ENCODE measurements around the gene KHDC4.

The KHDC4 gene

GRCh38 chr1:155934097-155934935 is at the start of gene KHDC4:
TSS of gene KHDC4 (minus strand) at chr1:155934413. CDS start at chr1:155934373, 40 bp downstream.
- peak; percentile 99 for DNase-seq (ENCODE audit: low read depth)

DNA sequence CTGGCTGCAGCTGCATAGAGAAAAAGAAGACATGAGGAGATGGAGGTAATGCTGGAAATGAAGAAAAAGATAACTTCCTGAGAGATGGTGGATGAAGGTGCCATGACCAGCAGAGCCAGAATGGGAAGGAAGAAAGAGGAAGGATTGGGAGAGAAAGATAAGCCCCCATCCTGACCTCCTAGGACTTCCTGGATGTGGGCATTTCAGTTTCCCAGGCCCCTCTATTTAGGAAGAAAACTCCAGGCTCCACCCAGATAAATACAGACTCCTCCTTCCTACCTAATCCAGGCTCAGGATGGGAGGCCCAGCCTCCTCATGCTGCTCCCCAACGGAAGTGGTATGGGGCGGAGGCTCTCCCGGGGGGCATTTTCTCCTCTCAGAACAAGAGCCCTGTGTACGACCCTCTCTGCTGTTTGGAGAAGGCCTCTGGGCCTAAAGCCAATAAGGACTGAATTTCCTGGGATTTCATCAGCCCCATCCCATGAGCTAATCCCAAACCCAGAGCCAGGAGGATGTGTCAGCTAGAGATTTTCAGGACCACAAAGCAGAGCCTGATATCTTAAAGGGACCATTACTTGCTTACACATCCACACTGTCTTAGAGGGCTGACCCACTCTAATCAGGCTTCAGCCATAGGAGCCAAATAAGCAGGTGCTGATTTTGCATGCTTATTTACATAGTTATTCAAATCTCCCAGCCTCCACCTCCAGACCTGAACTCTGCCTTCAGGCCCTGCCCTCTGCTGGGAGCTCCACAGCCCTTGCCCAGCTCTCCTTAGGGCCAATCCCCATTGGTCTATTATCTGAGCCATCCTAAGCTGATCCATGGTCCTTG is 49.2 kb upstream of the KHDC4 start:
- peak; percentile 100 for DNase-seq (ENCODE audit: low read depth)

GRCh38 chr1:155982106-155982505 is 47.9 kb upstream of the KHDC4 start:
- peak; percentile 29 for DNase-seq (ENCODE audit: low read depth)

- peak; percentile 94 for DNase-seq (ENCODE audit: low read depth)
Observed at GRCh38 chr1:155981266-155982088, 47.3 kb upstream of the KHDC4 start.

GRCh38 chr1:155979597-155980343 is 45.6 kb upstream of the KHDC4 start:
- DNase-seq (ENCODE audit: low read depth): peak; percentile 69

DNA sequence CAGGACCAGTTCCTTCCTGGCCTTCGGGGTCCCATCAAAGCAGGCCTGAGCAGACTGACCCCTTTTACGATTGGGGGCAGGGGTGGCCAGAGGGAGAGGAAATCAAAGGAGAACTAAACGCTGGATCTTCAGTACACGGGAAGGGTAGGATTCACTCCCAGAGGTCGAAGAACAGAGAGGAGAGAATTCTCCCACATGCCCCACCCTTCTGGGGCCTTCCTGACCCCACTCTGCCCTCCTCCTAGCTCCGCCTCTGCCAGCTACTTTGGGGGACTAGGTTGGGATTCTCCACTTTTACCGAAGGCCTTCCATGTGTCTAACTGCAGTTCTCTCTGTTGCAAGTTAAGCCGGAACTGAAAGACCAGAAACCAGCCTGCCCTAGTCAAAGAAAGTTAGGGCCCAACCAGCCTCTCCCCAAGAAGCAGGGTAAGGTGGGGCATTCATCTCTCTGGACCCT is 44.8 kb upstream of the KHDC4 start:
- DNase-seq (ENCODE audit: low read depth): peak; percentile 77

GRCh38 chr1:155978325-155978972 is 44.2 kb upstream of the KHDC4 start, which contains the start of gene ARHGEF2:
TSS of gene ARHGEF2 (minus strand) at chr1:155978547. CDS start at chr1:155978427, 120 bp downstream.
- peak; percentile 85 for DNase-seq (ENCODE audit: low read depth)

- peak; percentile 48 for DNase-seq (ENCODE audit: low read depth)
Observed at GRCh38 chr1:155977690-155978324, 43.6 kb upstream of the KHDC4 start.

- no peak for DNase-seq (ENCODE audit: low read depth)
Observed at GRCh38 chr1:155976913-155977689, 42.9 kb upstream of the KHDC4 start.

GRCh38 chr1:155976062-155976912 is 42.1 kb upstream of the KHDC4 start:
- DNase-seq (ENCODE audit: low read depth): peak; percentile 90

DNA sequence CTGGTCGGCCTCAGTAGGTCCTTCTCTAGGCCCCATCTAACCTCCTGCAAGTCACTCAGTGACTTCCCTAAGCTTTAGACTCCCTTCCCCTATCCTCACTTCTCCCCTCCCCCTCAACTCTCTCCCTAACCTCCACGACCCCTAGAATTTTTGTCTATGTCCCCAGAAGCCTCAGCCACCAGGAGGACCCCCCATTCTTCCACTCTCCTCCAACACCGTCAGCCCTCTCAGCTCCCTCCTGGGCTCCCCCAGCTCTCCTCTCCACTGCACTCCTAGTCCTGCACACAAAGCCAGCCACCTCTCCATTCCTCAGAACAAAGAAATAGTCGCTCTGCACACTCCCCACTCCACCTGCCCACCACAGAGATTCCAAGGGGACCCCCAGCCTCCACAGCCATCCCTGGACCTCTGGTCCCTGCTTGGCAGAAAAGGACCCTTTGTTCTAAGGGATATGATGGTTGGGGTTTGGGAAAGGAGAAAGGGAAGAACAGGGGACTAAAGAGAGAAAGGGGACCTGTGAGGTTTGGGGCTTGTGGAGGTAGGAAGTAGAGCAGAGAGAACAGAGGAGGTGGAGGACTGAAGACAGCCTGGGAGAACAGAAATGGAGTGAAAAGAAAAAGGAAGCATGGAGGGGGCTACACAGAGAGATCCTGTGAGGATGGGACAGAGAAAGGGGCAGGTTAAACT is 41.3 kb upstream of the KHDC4 start:
- DNase-seq (ENCODE audit: low read depth): no peak

DNA sequence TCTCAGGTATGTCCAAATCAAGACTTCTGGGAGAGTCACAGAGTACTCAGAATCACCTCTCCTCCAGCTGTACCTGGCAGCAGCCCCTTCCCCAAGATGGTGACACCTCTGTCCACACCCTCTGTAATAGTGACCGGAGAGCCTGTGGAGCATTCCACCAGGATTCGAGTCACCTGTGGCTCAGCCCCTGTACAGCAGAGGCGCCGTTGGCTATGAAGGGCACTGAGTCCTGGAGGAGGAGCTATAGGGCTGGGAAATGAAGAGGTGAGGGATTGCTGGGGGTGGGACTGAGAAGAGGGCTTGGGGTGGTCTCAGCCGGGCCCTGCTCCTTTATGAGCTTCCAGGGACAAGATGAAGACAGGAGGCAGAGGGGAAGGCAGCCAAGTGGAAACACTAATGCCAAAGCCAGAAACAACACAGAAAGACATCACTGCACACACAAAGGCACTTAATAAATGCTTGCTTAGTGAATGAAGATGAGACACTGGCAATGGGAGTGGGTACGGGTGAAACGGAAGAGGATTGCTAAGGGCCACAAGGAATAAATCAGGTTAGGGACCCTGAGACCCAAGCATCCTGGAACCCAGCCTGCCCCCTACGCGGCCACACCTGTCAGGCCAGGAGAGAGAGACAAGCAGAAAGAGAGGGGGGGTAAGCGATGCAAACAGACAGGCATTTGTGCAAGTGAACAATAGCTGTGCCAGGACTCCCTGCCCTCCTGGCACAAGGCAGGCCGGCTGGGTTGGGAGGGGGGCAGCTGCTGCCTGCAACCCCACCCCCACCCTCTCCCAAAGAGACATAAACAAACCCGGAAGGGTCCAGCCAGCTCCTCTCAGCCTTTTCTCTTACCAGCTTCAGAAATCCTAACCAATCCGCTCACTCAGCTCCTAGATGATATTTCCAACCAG is 40.2 kb upstream of the KHDC4 start:
- peak; percentile 21 for DNase-seq (ENCODE audit: low read depth)

DNA sequence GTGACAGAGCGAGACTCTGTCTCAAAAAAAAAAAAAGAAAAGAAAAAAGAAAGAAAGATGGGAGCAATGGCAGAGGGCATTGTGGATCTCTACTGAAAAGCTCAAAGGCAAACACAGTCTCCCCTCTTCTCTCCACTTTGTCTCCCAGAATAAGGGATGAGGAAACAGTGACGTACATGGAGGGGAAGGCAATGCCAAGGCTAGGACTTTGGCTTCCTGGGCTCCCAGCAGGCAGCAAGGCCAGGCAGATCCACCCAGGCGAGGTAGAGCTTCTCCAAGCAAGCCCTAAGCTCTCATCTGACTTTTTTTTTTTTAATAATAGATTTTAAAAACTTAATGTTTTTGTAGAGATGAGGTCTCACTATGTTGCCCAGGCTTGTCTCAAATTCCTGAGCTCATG is 39.5 kb upstream of the KHDC4 start:
- DNase-seq (ENCODE audit: low read depth): no peak

DNA sequence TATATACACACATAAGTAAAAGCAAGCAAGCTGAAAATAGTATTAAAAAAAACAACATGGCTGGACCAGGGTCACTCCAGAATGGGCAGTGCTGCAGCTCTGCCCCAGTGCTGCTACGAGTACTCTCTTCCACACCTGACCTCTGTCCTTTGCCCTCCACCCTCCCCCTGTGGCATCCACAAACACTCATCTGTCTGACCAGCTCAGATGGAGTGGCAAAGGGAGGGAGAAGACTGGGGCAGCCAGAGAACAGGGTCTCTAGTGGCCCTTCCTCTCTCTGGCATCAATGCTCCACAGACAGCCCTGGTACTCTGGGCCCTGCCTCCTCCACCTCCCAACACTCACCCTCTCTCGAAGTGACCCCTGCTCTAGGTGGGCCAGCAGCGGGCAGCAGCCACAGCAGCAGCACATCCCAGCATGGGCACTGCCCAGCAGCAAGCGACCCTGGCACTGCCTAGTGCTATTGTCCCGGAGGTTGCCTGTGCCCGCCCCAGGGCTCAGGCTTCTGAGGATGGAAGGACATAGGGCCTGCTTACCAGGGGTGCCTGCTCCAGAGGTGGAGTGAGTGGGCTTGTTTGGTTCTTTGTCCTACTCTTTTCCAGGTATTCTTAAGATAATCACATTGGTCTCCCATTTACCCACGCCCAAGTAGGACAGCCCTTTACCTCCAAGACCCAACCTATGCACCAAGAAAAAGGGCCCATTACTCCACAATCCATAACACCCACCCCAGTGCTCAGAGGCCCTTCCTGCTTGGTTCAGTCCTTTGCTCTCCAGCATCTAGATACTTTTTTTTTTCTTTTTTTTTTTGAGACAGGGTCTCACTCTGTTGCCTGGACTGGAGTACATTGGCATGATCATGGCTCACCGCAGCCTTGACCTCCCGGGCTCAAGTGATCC is 37.9 kb upstream of the KHDC4 start:
- DNase-seq (ENCODE audit: low read depth): no peak

GRCh38 chr1:155970531-155971167 is 36.4 kb upstream of the KHDC4 start:
- DNase-seq (ENCODE audit: low read depth): peak; percentile 90
